CD4-positive, alpha-beta T cell treated with Interleukin-2 at 100 ng/mL for 4 hours (primary cell): ENCODE results near the gene POLR1A.

Experiments used
- DNase-seq: peaks from one replicate; pipeline ENCODE4 v3.0.0-alpha.2; 2020; ENCODE audit warnings: low spot score

The POLR1A gene

DNA sequence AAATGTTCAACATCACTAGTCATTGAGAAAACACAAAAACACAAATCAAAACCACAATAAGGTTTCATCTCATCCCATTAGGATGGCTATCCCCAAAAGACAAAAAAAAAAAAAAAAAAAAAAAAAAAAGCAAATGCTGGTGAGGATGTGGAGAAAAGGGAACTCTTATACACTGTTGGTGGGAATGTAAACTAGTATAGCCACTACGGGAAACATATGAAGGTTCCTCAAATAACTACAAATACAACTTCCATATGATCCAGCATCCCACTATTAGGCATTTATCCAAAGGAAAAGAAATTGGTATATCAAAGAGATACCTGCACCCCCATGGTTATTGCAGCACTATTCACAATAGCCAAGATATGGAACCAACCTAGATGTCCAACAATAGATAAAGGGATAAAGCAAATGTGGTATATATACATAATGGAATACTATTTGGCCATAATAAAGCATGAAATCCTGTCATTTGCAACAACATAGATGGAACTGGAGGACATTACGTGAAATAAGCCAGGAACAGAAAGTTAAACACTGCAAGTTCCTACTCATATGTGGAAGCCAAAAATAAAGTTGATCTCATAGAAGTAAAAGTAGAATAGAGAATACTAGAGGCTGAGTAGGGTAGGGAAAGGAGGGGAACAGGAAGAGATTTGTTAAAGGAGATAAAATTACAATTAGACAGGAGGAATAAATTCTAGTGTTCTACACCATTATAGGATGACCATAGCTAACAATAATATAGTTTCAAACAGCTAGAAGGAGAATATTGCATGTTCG lies 8.4 kb downstream of the POLR1A start:
- DNase-seq = no peak

DNA sequence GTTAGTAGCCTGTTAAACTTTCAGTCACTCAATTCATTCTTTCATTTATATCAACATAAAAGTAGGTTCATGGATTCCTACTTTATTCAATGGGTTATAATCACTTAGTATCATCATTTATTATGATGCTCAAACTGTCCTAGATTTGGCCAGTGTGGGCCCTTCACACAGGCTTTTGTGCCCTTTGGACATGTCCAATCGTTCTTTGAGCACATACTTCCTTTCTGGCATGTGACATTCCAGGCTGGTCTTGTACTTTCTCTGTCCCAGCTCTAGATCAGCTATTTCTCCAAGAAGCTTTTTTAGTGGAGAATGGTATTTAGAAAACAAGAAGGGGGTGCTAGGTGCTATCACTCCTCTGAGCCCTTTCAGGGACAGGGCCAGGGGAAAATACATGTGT lies 11.5 kb downstream of the POLR1A start:
- no peak for DNase-seq

DNA sequence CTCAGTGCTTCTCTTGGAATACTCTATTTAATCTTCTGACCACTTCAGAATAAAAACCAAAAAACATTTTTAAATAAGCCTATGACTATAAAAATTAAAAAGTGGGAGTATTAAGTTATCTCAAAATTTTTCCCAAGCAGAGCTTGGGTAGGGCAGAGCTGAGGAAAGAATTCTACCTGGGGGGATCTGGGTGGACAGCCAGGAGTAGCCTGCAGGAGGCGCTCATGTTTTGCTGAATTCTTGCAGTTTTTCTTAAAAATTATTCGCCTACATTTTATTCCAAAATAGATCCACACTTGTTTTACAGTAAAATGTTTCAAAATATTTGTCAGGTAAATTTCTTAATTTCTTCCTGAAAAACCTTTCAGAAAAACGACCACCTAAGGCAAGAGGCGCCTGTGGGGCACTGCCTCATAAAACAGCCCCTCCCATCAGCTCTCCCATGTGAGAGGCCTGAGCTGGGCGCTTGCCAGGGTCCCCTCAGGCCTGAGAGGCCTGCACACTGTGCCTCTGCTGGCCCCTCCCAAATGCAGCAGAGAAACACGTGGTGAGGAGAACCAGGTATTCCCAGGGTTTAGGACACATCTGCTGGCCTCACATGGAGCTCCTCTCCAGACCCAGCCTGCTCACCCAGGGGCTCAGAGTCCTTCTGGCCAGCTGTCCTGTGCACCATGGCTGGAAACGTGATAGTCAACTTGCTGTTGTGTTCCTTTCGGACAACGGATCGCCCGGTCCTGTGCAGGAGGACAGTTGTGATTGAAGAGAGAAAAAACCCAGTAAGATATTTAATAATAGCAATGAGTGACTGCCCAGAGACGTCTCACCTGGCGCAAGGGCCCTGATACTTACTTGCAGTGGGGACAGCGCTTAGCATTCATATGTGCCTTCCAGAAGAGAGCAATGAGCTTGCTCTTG lies 17.5 kb downstream of the POLR1A start:
- no peak for DNase-seq

DNA sequence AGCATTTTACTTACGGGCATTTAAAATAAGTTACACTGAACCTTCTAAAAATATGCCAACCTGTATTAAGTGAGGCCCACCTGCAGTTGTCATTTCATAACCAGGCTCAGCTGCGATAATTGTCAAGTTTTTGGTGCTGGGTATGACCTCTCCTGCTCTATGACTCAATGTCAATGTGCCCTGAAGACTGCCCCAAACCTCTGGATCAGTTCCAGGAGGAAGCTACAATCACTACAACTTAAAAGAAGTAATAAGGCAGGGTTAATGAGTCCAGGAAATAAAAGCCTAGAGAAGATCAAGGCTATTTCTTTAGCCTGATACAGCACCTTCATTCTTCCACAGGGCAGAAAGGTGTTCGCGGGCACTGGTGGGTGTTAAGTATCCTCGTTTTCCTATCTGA lies 22.9 kb downstream of the POLR1A start:
- DNase-seq = no peak

DNA sequence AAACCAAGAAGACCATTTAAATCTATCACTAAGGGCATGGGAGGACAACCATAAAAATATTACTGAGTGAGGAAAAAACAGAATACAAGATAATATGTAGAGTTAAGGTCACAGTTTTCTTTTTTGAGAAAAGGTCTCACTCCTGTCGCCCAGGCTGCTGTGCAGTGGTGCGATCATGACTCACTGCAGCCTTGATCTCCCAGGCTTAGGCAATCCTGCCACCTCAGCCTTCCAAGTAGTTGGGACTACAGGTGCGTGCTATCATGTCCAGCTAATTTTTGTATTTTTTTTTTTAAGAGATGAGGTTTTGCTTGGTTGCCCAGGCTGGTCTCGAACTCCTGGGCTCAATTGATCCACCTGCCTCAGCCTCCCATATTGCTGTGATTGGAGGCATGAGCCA lies 24.0 kb downstream of the POLR1A start:
- DNase-seq = no peak

DNA sequence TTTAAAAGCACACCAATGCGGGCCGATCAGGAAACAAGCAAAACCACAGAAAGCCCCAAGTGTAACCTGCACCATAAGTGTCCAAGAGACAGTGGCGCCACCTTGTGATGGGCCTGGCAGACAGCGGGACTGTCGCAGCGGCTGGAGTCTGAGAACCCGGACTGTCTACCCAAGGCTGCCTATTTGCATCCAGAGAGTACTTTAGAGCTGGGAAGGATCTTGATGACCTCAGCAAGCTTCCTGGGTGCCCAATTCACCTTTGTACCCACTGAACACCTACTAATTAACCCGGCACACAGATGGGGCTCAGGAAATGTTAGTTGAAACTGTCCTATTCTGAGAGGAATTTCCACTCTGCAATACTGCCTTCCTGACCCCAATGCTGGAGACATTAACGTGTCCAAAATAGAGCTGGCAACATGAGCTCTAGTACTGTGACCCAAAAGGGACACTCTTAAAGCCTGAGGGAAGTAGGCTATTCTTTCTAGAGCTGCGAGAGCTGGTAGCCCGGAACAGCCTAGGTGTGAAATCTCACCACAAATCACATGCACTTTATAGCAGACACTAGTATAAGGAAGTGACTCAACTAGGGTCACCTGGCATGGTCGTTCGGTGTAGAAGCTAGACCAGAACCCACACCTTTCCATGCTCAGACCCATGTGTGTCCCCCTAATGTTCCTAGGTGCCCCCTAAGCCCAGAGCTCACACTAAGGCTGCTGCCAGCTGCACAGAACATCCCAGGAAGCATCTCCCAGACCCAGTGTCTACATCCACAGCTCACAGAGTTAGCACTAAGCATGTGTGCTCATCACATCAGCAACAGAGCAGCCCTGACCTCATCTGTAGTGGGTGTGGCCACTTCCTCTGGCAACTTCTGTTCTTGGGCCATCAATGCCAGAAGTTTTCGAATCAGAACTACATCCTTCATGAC lies 25.4 kb downstream of the POLR1A start:
- peak; percentile 84 for DNase-seq

DNA sequence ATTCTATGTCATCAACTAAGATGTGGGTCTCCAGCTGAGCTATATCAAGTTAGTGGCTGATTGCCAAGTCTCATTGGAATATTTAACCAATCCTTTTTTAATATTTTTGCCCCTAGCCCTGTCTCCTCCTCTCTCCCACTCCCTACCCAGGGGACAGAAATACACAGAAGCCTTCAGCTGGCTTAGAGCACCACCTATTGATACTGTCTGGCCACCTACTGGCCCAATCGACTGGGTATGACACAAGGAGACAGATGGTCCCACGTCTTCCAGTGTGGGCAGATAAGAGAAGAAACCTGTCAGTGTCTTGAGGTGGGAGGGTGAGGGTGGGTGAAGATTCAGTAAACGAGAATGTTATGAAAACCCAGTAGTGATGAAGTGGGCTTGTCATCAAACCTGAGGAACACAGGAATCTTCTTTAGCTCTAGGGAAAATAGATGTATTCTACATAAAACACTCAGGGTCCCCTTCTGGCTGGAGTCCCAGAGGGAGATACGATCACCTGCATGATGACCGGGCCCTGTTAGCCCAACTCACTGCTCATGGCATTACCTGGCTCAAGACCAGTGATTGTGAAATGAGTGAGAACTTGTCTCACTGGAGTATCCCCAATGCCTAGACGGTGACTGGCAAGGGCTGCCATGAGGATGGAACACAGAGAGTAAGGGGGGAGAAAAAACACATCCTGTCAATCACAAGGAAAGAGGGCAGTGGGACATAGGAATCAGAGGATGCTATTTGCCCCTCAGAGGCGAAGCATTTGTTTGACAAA lies 26.7 kb downstream of the POLR1A start:
- DNase-seq = peak; percentile 54

DNA sequence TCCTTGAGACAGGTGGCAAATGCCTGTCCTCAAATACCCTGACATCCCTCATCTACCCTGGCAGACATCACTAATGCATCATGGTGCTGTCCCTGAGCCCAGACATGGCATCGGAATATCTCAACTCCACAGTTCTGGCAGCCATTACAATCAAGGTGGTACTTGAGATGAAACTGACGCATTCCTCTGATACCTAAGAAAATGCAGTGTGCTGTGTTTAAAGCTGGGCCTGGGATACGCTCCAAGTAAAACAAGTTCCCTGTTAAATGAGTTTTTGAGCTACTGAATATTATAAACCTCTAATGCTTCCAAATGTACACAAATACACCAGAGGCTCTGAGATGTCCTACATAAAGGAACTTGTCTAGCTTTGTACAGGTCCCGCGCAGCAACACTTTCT lies 29.8 kb downstream of the POLR1A start:
- DNase-seq = no peak

DNA sequence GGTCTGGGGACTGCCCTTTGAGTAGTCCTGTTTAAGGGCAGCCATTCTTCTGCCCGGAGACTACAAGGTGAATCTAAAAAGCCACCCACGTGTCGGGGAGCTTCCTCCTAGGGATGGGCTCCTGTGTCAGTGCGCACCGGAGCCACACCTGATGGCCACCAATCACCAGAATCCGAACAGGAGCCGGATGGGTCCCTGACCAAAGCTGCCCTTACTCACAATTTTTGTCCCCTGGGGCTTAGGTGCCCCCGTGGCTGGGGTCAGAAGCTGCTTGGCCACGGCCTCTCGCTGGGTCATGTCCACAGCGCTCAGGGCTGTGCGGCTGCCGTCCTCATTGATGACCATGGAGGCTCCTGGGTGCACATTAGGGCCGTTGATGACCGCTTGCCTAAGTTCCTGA lies 30.9 kb downstream of the POLR1A start:
- no peak for DNase-seq

DNA sequence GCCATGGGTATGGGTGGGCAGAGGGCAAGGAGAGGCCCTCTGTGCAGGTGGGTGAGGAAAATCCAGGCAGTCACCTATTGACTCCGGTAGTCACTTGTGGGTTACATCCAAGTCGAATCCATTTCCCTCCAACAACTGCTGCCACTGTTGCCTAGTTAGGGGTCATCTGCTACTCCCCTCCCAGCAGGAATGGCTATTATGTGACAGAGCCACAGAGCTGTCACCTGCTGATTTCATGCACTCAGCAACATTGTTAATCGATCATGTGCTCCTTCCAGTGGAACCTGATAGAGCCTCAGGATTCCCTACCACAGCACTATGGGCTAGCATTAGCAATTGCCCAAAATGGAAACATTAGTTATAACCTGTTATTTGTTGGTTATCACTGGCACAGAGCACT lies 31.4 kb downstream of the POLR1A start:
- no peak for DNase-seq

DNA sequence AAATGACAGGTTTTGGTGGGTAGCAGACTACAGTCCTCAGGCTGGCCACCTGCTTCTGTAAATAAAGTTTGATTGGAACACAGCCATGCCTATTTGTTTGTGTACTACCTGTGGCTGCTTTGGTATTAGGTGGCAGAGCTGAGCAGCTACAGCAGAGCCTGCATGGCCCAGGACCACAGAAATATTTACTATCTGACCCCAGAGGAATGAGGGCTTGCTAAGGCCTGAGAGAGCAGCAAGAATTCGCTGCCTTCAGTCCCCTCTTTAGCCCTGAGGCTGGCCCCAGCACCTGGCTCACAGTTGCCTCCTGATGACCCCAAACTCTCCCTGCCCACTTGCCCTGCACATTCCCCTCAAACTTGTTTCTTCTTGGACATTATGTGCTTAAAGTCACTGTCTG lies 32.5 kb downstream of the POLR1A start:
- DNase-seq = no peak

DNA sequence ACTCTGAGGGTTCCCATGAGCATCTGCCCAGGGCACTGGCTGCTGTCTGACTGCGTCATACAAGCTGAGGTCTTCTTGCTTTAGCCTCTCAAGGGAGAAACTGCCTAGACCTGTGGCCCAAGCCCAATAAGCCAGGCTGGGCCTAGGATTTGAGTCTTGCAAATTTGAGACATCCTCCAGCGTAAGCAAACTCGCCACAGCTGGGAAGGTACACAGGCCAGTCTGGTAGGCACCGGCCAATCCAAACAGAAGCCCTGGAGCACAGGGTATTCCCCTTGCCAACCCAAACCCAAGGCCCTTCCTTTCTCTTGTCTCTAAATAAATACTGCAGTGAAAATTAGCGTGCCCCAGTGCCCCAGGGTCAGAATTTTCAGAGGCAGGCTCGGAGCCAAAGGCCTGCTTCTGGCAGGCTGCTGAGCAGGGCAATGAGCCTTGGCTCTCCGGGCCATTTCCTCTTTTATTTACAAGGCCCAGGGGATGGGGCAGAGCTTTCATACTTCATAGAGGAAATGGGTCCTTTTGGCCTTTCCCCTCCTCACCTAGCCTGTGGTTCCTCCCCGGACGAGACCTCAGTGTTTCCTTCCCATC lies 33.3 kb downstream of the POLR1A start:
- DNase-seq = no peak

DNA sequence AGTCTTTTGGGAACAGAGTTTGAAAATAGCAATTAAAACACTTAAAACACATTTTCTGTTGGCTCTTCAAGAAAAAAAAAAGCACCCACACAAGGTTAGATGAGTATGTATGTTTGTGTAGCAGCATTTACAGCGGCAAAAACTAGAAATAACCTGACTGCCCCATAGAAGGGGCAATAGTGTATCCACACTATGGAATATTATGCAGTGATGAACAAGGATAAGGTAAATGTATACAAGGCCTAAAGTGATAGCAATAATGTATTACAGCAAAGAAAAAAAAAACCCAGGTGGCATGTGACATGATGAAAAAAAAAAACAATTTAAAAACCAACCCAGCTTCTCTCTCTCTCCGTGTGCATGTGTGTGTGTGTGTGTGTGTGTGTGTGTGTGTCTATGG lies 34.8 kb downstream of the POLR1A start:
- no peak for DNase-seq

DNA sequence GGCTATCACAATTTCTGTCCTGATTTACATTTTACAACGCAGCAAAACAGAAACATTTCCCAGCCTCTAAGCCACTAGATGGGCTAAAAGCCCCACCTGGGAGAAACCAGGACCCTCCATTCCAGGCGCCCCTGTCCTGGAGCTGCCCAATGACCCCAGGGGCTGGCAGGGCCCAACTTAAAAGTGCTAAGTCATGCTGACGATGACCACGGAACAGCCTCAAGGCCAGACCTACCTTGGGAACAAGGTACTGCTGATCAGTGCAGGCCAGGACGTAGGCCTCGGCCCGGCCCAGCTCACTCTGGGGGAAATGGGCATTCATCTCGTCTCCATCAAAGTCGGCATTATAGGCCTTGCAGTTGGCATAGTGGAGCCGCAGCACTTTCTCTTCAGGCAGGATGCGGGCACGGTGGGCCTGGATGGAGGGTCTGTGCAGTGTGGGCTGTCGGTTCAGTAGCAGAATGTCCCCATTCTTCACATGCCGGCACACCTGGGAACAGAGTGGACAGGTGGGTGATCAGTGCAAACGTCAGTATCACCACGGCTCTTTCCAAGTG lies 35.8 kb downstream of the POLR1A start:
- DNase-seq = no peak

DNA sequence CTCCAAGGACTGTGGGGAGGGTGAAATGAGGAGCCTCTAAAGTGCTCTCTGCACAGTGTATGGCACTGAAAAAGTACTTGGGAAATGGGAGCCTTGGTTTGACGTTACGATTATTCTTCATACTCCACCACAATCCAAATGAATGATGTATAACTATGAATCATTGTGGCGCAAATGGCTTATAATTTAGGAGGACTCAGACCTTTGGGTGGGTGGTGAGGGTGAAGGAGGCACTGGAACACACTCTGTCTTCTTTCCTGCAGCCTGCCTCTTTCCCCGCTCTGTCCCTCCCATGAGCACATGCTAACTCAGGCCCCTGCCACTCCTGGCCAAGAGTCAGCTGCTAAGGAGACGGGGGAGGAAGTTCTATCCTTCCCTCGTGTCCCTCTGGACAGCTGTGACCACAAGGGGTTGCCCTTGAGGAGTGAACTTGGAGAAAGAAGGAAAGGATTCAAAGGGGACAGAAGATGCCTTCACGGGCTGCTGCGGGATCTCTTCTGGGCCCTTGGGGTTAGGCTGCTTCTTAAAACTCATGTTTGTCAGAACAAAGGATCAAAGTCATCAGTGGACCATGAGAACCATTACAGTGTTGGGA lies 36.5 kb downstream of the POLR1A start:
- no peak for DNase-seq

DNA sequence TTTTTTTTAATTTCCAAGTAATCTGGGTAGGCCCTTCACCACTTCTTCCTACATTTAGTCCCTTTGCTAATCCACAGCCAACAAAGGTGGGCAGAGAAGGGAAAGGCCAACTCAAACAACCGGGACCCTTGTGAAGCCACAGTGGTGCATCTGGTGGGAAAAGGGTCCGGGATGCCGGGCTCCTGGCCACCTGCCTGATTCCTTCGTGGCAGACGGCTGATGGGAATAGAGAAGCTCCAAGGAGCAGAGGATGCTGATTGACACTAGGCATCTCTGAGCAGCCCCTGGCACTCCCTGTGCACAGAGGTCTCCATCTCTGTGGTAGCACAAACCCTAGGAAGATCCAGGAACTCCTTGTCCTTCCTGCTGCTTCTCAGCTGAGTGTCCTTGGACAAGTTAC lies 37.0 kb downstream of the POLR1A start:
- no peak for DNase-seq

DNA sequence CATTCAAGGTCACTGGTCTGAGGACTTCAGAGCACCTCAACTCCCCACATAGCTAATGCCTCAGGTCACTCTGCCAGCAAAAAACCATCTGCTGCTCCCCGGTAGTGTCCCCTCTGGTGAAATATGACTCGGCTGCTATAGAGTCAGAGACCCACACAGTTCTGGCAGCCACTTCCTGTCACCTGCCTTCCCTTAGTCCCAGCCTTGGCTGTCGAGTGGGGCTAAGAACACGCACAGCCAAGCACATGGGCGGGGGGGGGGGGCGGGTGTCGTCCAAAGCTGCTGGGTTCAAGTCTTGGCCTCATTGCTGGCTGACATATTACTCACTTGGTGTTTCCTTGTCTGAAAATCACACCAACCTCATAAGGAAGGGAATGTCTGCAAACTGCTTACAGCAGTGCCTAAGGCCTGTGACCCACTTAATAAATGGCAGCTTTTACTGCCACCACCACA lies 37.5 kb downstream of the POLR1A start:
- peak; percentile 58 for DNase-seq

DNA sequence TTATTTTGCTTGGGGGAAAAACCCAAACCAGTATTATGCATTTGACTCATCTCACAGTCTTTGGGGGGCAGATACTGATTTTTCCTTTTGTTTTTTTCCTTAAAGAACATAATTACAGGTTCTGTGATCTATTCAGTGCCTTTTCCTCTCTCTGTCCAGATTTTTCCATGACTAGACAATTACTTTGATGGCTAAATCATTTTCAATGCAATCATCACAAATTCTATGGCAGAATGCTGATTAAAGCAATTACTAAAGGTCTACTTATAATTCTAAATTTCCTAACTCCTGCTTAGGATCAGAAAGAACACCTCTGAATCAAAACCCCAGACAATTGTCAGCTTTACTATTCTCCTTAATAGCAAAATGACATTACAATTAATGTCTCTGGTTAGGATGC lies 38.8 kb downstream of the POLR1A start:
- DNase-seq = no peak

DNA sequence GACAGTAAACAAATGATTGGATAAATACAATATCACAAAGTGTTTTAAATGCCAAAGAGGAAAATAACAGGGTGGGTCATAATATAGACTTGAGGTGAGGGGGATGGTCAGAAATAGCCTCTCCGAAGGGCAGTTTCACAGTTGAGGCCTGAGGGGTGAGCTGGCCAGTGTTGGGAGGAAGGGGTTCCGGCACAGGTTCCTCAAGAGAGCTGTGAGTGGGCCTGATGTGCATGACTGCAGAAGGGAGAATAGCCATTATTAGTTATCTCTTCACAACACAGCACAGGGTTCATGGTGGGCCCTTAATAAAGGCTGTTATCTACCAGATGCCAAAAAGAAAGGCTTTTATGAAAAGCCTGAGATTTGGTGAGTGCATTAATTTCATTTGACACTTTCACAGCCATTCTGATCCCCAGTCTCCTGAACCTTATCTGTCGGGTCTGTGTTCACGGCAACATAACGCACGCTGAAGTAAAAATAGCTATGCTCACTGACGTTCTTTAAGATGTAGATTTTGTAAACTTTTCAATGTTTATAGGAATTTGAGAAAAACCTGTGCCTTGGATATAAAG lies 39.6 kb downstream of the POLR1A start:
- no peak for DNase-seq

DNA sequence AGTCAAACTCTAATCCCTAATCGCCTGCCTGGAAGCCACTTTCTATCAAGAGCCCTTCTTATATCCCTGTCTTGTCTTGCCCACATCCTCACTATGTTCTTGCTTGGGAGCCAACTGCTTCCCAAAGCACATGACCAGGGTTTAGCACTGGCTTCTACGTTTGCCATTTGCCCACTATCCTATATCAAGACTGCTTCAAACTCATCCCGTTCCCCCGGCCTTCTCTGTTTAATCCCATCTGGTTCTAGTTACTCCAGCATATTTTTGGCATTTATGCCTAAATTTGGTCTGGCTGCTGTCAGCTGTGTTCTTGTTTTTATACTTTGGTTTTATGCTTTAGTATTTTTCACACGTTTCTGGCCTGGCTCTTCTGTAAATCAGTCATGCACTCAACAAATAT lies 40.2 kb downstream of the POLR1A start:
- DNase-seq = no peak
